ENCODE data around the gene QRFPR. TPM values are rescaled to one million over a fixed set of nuclear protein-coding genes. Genes with fewer than 3 reads are reported as not detected.

Gene QRFPR
- total and polyA plus RNA-seq, 10 of the 15 experiments (the other 5 are each of a cell fraction or from before 2014, with no cell fraction given), result not detected

DNA sequence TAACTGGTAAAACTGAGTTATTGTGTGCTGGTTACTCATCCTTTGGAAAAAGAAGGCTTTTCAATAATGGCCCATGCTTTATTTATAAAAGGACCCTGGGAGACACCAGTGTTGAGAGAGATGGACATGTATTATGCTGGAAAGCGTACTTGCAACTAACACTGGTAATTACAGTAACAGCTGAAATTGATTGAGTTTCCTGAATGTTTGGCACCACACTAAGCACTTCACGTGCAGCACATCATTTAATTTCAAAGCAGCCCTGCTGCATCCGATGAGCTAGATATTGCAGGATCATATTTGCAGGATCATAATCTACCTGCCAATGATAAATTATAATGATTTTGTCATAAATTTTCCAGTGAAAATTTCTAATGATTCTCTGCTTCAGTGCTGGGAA lies 81.5 kb downstream of the QRFPR start:
- H3K4me3 ChIP-seq, result no peak overlapping the region
- no peak for FAIRE-seq
- DNase-seq (ENCODE audit: low read depth, low spot score), result no peak
- H2AFZ ChIP-seq (ENCODE audit: control insufficient read depth, low read depth, low read length), result no peak overlapping the region
- intact Hi-C loops (cut with micrococcal nuclease; ENCODE audit: unreplicated experiment), result no loop called here
- H3K36me3 ChIP-seq (ENCODE audit: control insufficient read depth in 2 of 2, insufficient read depth in 2 of 2, low read length in 1 of 2), result no peaks in the 10 kb centered on the region
- H3K79me2 ChIP-seq (ENCODE audit: control insufficient read depth, insufficient read depth, low read length), result no peaks in the 10 kb centered on the region
- 42% methylated on average over 3 of the region's 3 CpGs for WGBS (ENCODE audit: insufficient coverage, insufficient replicate concordance, low lambda C conversion rate, missing lambda C conversion rate)
- no peaks in the 10 kb centered on the region for H3K27me3 ChIP-seq (replicated peaks in 1 of 2; ENCODE audit: control insufficient read depth in 2 of 2, insufficient read depth in 2 of 2, low read length in 1 of 2)
- POLR2A ChIA-PET, result no interaction called here
- ATAC-seq, result no peak
- SMC1A ChIA-PET (ENCODE audit: uncharacterized antibody, unreplicated experiment), result interaction anchor here (1.0 to 1.6 kb wide), 3 partner anchors 8 to 109 kb away, joined by 3 to 5 read pairs (median 4); no protein-coding TSS in a partner anchor
- RAD21 ChIA-PET (ENCODE audit: unreplicated experiment), result interaction anchor here (1.4 kb wide), 1 partner anchor 106 kb away, joined by 3 read pairs; no protein-coding TSS in a partner anchor
- TF ChIP-seq, protein P1, sequence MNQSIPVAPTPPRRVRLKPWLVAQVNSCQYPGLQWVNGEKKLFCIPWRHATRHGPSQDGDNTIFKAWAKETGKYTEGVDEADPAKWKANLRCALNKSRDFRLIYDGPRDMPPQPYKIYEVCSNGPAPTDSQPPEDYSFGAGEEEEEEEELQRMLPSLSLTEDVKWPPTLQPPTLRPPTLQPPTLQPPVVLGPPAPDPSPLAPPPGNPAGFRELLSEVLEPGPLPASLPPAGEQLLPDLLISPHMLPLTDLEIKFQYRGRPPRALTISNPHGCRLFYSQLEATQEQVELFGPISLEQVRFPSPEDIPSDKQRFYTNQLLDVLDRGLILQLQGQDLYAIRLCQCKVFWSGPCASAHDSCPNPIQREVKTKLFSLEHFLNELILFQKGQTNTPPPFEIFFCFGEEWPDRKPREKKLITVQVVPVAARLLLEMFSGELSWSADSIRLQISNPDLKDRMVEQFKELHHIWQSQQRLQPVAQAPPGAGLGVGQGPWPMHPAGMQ (IDR thresholded peaks at IDR 0.05; ENCODE audit: borderline replicate concordance), result no peak
- TF ChIP-seq, protein P2, sequence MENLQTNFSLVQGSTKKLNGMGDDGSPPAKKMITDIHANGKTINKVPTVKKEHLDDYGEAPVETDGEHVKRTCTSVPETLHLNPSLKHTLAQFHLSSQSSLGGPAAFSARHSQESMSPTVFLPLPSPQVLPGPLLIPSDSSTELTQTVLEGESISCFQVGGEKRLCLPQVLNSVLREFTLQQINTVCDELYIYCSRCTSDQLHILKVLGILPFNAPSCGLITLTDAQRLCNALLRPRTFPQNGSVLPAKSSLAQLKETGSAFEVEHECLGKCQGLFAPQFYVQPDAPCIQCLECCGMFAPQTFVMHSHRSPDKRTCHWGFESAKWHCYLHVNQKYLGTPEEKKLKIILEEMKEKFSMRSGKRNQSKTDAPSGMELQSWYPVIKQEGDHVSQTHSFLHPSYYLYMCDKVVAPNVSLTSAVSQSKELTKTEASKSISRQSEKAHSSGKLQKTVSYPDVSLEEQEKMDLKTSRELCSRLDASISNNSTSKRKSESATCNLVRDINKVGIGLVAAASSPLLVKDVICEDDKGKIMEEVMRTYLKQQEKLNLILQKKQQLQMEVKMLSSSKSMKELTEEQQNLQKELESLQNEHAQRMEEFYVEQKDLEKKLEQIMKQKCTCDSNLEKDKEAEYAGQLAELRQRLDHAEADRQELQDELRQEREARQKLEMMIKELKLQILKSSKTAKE (IDR thresholded peaks at IDR 0.05; ENCODE audit: low read depth, poor library complexity, severe bottlenecking), result no peak
- TF ChIP-seq FOS (IDR thresholded peaks at IDR 0.05; ENCODE audit: borderline replicate concordance, extremely low read depth, insufficient read length), result no peak
- TF ChIP-seq HDAC6 (IDR thresholded peaks at IDR 0.05; ENCODE audit: unreplicated experiment), result no peak
- in situ Hi-C loops (cut with MboI), result no loop called here
- H4K20me1 ChIP-seq (ENCODE audit: control insufficient read depth, insufficient read depth), result no peaks in the 10 kb centered on the region
- no TSS peak for BruUV-seq (replicated peaks)
- no peak overlapping the region for H3K27ac ChIP-seq (ENCODE audit: control insufficient read depth, insufficient read depth)
- H3K4me2 ChIP-seq (ENCODE audit: control insufficient read depth, insufficient read depth), result no peak overlapping the region
- no peaks in the 10 kb centered on the region for H3K9me3 ChIP-seq (replicated peaks; ENCODE audit: control insufficient read depth, insufficient read depth, low read length)
- CTCF ChIA-PET, result interaction anchor here (1.3 to 2.8 kb wide), 4 partner anchors 9 to 107 kb away, joined by 3 to 19 read pairs (median 6); no protein-coding TSS in a partner anchor
- H3K4me1 ChIP-seq (ENCODE audit: control insufficient read depth, insufficient read depth, low read length), result no peaks in the 10 kb centered on the region
- H3K9ac ChIP-seq (ENCODE audit: control insufficient read depth, insufficient read depth, low read length), result no peak overlapping the region

Measured in GM12878 (cell line).